ENCODE measurements around the gene RGL3.
"Not testable (repeated sequence)": the region's sequence is repeated elsewhere in the genome, so short reads cannot be mapped to it uniquely, and the experiment has no call there.

RGL3 gene

GRCh38 chr19:11382898-11383705 lies 36.0 kb downstream of the RGL3 start:
- DNase-seq (ENCODE audit: low read depth) = peak; percentile 28

GRCh38 chr19:11380653-11381537 lies 38.2 kb downstream of the RGL3 start:
- peak; percentile 98 for DNase-seq (ENCODE audit: low read depth)

GRCh38 chr19:11379857-11380350 lies 39.2 kb downstream of the RGL3 start:
- no peak for DNase-seq (ENCODE audit: low read depth)

- DNase-seq (ENCODE audit: low read depth) = not testable (repeated sequence)
Measured at GRCh38 chr19:11379269-11379845, 39.8 kb downstream of the RGL3 start.

- DNase-seq (ENCODE audit: low read depth) = peak; percentile 87
Measured at GRCh38 chr19:11378319-11379189, 40.6 kb downstream of the RGL3 start.

GRCh38 chr19:11377756-11378155 lies 41.4 kb downstream of the RGL3 start:
- peak; percentile 52 for DNase-seq (ENCODE audit: low read depth)

GRCh38 chr19:11377237-11377636 lies 41.9 kb downstream of the RGL3 start:
- peak; percentile 93 for DNase-seq (ENCODE audit: low read depth)

GRCh38 chr19:11375143-11375948 lies 43.8 kb downstream of the RGL3 start:
- DNase-seq (ENCODE audit: low read depth) = no peak

- peak; percentile 100 for DNase-seq (ENCODE audit: low read depth)
Measured at GRCh38 chr19:11374433-11375142, 44.5 kb downstream of the RGL3 start, which contains the start of gene SWSAP1. TSS of gene SWSAP1 (plus strand) at chr19:11374666. CDS start at chr19:11374681, 15 bp downstream.

- no peak for DNase-seq (ENCODE audit: low read depth)
Measured at GRCh38 chr19:11373885-11374432, 45.2 kb downstream of the RGL3 start.

GRCh38 chr19:11373166-11373884 lies 45.8 kb downstream of the RGL3 start:
- peak; percentile 32 for DNase-seq (ENCODE audit: low read depth)

GRCh38 chr19:11370744-11371143 lies 48.4 kb downstream of the RGL3 start:
- DNase-seq (ENCODE audit: low read depth) = no peak

- DNase-seq (ENCODE audit: low read depth) = no peak
Measured at GRCh38 chr19:11367528-11367927, 51.6 kb downstream of the RGL3 start.

GRCh38 chr19:11365557-11366117 lies 53.5 kb downstream of the RGL3 start:
- no peak for DNase-seq (ENCODE audit: low read depth)

- DNase-seq (ENCODE audit: low read depth) = no peak
Measured at GRCh38 chr19:11364935-11365334, 54.2 kb downstream of the RGL3 start.

- DNase-seq (ENCODE audit: low read depth) = no peak
Measured at GRCh38 chr19:11364296-11364904, 54.7 kb downstream of the RGL3 start.

GRCh38 chr19:11363881-11364280 lies 55.2 kb downstream of the RGL3 start:
- no peak for DNase-seq (ENCODE audit: low read depth)

All from EH (cell line).